HG03139 (cell line): Measurements from ENCODE around the gene IFIT2.
"Not testable (repeated sequence)": the region's sequence is repeated elsewhere in the genome, so short reads cannot be mapped to it uniquely, and the experiment has no call there.

Experiments
- ATAC-seq: cut with Tn5 transposase; IDR thresholded peaks from one replicate; pipeline ENCODE4 v1.9.1; 2021; ENCODE audit not compliant: unreplicated experiment

The IFIT2 gene, protein sequence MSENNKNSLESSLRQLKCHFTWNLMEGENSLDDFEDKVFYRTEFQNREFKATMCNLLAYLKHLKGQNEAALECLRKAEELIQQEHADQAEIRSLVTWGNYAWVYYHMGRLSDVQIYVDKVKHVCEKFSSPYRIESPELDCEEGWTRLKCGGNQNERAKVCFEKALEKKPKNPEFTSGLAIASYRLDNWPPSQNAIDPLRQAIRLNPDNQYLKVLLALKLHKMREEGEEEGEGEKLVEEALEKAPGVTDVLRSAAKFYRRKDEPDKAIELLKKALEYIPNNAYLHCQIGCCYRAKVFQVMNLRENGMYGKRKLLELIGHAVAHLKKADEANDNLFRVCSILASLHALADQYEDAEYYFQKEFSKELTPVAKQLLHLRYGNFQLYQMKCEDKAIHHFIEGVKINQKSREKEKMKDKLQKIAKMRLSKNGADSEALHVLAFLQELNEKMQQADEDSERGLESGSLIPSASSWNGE

DNA sequence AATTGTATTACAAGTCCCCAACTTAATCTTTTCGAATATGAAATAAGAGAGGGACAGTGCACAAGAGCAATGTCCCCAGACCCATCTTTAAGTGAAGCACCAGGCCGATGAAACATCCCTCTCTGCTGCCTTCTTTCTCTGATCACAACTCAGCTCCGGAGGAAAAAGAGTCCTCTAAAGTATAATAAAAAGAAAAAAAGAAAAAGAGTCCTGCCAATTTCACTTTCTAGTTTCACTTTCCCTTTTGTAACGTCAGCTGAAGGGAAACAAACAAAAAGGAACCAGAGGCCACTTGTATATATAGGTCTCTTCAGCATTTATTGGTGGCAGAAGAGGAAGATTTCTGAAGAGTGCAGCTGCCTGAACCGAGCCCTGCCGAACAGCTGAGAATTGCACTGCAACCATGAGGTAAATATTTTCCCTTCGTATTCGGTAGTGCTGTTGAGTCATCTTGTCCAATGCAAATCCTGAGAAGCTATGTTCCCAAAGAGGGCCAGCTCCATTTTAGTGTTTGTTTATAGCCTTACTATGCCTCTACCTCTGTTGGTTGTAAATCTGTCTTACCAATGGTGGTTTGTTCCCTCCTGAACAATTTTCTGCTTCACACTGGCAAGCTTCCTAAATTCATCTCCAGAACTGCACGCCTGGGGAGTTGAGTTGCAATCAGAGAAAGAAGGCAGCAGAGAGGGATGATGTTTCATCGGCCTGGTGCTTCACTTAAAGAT, at the start of gene IFIT2:
IFIT2 (plus strand) TSS at position 326 of the 725 bp plus-strand sequence; CDS start at position 404, 78 bp downstream.
- peak; percentile 66 for ATAC-seq

DNA sequence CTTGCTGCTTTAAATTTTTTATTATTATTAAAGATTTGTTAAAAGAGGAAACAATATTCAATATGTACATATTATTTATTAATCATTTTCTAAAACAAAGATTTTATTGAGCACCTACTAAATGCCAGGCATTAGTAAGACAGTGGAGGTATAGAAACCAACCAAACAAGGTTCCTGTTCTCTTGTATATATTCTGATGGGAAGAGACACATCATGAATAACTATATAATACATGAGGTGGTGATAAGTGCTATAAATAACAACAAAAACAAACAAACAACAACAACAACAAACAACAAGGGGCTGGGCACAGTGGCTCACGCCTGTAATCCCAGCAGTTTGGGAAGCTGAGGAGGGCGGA, 49.6 kb upstream of the IFIT2 start:
- no peak for ATAC-seq

DNA sequence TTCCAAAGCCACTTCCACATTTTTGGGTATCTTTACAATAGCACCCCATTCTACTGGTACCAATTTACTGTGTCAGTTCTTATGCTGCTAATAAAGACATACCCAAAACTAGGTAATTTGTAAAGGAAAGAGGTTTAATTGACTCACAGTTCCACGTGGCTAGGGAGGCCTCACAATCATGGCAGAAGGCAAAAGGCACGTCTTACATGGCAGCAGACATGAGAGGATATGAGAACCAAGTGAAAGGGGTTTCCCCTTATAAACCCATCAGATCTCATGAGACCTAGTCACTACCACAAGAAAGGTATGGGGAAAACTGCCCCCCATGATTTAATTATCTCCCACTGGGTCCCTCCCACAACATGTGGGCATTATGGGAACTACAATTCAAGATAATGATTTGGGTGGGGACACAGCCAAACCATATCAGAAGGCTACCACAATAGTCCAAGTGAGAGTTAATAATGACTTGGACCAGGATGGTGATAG, 46.7 kb upstream of the IFIT2 start:
- not testable (repeated sequence) for ATAC-seq

DNA sequence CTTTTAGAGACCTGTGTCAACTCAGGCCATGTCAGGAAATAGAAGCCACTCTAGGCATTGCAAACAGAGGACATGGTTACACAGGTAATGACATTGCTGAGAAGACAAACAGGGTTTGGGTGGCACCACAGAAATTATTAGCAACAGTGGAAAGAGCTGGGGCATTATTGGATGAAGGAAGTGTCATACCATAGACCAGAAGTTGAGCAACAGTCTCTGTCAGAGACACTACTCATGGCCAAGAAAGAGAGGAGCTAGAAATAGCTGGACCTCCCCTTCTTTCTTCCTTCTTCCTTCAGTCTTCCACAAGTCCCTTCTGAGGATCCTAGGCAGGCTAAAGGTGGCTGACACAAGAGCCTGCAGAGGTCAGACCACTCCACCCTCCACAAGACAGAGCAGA, 46.1 kb upstream of the IFIT2 start:
- ATAC-seq: no peak

DNA sequence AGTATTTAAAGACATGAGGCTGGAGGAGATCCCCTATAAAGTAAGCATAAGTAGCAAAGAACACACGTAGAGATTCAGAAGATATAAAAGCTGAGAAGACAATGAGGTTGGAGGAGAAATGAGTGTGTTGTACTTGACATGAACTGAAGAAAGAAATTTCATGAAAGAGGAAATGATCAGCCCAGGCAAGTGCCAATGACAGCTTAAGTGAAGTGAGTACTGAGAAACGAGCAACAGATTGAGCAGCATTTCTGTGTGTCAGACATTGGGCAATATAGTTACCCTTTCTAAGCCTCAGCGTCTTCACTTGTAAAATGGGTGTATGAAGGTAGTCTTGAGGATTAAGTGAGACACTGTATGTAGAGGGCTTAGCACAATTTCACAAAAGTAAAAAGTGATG, 45.5 kb upstream of the IFIT2 start:
- no peak for ATAC-seq

DNA sequence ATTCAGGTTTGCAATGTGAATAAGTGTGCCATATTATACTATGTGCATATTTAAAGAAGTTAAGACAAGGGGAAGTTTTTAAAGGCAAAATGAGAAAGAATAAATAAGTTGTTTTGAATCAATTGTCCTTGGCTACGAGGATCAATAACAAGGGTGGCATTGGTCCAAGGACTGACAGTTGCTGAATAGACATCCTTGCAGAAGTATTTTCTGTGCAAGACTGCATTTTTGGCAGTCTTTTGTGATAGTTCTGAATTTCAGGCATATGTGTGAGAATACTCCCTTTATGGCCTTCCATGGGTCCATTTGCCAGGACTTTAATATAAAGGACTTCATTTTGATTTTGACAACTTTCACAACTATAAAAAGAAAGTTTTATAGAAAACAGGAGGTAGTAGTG, 44.9 kb upstream of the IFIT2 start:
- no peak for ATAC-seq

DNA sequence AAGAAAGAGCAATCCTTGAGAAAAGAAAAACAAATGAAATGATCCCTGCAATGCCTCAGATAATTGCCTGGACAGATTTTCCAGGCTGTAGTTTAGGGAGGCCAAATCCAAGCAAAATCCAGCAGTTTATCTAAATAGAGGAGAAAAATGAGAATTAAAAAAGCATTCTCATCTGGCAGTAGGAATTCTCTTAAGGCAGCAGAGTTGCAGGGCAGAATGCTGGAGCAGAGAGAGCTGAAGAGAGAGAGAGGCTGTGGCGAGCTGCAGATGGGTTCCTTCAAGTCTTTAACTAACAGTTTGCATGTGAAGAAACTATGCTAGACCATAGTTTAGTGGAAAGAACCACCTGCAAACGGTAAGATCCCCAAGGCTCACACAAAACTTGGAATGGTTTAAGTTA, 44.3 kb upstream of the IFIT2 start:
- no peak for ATAC-seq

DNA sequence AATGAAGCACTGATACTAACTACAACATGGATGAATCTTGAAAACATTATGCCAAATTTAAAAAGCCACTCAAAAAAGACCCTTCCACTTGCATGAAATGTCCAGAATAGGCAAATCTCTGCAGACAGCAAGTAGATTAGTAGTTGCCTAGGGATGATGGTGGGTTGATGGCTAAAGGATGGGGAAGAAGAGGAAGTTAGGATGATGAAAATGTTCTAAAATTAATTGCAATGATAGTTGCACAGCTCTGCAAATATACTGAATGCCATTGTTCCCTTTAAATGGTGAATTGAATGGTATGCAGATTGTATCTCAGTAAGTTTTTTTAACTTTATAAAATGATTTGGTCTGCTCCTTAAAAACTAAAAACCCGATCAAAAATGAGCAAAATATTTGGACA, 43.0 kb upstream of the IFIT2 start:
- ATAC-seq: no peak

DNA sequence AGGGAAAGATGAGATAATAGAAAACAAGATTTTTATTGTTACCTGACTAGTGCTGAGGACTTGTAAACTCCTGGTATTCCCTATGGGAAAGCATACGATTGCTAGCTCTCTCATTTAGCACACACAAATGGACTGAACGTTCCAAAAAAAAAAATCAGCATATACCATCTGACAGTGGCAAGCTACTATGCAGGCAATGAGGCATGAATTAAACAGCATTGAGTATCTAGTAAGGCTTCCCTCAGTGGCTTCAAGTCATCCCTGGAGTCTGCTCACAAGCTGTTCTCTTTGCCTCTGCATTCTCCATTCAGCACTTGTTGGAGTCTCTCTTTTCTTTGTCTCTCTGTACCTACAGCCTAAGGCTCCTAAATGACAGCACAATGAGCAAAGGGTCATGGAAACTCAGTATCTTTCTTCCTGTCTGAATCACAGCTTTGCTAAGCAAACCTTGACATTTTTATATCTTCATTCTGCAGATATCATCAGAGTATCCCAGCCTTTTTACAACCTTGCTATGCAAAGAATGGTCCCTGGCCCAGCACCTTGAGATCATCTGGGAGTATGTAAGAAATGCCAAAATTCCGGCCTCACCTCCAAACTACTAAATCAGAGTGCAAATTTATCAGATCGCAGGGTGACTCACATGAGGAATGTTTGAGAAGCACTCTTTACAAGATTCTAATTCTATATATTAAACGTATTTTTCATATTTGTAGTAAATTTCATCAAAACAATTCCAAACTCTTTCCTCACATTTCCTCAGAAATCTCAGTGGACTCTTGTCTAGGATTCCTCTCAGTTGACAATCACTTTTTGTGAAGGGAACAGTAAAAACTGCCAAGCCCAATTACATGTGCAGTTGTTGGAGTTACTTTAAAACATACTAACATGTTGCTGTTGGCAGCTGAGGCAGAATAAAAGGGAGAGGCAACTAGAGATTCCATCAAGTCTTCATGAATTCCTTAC, 39.5 kb upstream of the IFIT2 start:
- ATAC-seq: no peak

DNA sequence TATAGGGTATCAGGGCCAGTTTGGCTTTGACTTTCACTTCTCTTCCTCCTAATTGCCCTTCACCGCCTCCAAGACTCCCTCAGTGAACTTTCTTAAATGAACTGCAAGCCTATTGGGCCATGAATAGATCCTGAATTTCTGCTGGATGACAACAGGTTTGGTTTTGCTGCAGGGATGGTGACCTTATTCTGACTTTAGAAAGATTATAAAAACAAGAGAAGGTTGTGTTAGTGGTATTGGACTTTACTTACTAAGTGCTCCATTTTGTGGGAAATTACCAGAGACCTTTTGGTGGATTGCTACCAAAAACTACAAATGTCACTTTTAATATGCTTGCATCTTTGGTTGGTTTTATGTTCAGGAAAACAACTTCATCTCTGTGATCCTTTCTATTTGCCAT, 38.8 kb upstream of the IFIT2 start:
- ATAC-seq: no peak

DNA sequence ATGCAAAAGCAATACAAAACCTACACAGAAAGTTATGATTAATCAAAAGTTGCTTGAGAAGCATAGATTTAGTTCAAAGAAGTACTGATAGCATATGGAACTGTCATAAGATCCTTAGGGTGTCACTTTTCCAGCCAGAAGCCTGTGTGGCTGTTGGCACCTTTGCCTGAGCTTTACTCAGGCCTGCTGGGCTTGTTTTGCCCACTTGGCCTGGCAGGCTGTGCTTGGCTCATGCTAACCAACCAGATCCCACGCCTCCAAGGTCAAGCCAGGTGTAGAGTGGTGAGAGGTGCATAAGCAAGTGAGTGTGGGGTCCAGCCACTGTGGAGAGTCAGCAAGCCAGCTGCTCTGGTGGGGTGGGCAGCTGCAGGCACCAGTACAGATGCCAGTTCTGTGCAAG, 38.3 kb upstream of the IFIT2 start:
- no peak for ATAC-seq

DNA sequence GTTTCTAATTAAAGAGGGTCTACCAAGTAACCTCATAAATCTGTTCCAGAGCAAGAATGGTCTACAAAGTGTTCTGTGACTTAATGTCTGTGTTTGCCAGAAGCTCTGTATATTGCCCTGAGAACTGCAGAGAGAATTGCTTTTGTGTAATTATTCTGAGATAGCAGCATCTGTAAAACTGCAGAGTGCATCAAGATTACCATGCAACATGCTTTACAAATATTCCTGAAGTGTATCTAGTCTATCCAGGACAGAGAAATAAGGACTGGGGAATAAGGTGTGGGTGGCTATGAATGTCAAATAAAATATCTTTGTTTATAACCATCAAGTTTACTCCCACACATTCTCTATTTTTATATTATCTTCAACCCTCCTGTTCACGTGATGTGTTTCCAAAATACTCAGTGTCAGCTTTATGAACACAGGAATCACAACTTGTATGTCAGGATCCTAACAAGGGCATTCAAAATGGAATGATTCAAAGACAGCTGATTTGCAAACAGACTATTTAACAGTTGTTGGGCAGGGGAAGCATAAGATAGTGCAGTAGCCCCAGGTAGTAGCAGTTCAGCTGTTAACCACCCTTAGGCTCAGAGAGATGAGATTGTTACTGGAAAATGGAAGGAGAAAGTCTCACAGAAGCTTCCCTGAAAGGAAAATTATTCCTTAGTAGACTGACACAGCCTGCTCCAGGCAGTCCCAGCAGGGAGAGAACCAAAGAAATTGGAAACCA, 35.0 kb upstream of the IFIT2 start:
- no peak for ATAC-seq

DNA sequence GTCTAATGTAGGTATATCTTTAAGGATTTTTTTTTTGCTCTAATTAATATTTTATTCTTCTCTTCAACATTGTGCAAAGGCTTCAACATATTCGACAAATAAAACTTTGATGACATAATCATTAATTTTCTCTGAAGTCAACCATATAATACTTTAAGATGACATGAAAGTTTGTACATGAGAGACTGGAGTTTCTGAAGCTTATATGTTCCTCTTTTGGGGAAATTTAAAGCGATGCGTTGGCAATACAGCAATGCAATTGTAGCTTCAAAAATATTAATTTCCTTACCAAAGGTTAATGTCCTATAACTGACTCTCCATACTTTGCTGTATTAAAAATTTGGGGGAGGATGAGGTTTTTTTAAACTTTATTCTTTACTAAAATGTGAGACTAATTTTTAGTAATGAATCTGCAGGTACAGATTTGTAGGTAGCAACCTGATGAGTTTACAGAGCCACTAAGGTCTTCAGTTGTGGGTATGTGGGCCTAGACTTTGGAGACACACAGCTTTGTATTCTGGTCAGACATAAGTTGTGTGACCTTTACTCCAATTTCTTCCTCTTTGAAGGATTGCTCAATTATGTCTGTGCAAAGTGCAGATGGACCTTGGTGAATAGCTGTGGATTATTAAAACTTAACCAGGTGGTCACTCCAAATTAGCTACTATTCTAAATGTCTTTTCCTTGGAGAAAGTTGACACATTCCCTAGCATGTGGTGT, 32.3 kb upstream of the IFIT2 start:
- no peak for ATAC-seq

DNA sequence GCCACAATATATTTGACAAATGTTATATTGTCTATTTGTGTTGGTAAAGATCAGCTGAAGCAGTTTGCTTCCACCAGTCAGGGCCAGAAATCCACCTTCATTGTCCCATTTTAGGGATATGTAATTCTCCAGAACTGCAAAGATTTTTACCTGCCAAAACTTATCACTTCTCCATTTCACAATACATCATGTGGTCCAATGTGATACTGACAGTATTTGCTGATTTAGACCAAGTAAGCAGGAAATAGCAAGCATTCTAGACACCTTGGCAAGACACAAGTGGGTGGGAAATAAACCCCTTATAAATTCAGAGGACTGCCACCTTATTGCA, 31.7 kb upstream of the IFIT2 start:
- ATAC-seq: no peak

DNA sequence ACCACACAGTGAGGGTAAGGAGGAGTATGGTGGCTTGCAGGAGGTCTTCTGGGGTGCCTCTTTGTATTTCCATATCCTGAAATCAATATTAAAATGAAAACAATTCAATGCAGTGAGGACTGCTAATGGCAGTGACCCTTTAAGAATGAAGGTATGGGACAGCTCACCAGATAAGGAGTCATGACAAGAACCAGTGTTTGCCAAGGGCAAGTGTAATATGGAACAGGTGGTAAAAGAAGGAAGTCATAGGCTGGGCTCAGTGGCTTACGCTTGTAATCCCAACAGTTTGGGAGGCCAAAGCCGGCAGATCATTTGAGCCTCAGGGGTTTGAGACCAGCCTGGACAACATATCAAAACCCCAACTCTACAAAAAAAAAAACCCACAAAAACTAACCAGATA, 30.3 kb upstream of the IFIT2 start:
- no peak for ATAC-seq

DNA sequence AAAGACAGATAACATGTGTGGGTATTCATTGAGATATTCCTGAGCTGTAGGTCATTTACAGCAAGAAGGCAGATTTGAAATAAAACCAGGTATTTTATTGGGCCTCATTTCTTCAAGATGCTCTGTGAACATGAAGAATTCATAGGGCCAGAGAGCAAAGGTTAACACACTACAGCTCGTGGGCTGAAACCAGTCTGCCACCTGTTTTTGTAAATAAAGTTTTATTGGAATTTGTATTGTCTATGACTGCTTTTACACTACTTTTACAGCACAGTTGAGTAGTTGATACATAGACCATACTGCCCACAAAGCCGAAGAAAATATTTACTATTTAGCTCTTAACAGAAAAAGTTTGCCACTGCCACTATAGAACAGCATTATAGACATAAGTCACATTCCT, 28.2 kb upstream of the IFIT2 start:
- no peak for ATAC-seq

DNA sequence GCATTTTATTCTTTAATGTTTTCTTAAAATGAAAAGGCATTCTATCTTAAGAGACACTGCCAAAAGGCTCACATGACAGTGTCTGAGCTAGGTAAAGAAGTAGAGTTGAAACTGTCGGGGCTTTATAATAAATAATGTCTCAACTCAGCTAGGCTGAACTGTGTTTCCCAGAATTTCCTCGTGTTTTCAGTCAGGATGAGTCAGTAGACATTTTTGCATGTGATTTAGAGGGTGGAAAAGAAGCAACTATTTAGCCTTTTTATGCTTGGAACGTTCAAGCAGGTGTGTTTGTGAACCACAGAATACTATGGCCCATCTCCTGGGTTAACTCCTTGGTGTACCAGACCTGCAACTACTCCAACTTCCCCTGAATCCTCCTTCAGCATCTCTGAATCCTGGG, 26.9 kb upstream of the IFIT2 start:
- ATAC-seq: no peak

DNA sequence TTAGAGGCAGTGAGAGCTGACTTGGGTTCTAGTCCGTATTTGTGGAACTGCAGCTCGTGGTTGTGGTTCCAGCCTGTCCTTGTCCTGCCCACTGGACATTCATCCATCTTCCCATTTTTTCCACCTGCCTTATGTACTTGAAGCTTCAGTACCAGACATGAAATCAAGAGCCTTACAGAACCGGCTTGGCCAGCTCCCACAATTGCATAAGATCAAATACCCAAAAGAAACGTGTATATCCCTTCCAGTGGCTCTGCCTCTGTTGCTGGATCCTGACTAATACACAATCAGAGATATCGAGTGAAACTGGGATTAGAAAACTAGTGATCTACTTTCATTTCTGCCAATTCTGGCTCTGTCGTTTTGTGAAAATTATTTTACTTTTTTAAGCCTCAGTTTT, 26.5 kb upstream of the IFIT2 start:
- ATAC-seq: no peak

DNA sequence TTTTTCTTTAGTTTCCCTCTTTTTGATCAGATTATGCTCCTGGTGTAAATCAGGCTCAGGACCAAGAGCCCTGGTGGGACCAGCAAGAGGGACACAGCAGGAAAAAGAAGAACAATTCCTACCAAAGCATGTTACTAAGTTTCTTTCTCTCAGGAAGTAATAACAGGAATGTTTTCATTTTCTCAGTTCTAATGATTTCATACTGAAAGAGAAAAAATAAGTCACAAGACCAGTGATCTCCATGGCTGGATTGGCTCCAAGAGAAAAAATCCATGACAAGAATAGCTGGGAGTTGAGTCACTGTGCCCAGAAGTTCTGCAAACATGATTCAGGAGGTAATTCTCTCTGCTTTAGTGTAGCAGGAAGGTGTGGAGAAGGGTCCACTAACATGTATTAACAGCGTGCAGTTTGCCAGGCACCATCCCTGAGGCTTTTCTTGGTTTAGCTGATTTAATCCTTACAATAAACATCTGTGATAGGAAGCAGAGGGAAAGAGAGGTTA, 23.8 kb upstream of the IFIT2 start:
- ATAC-seq: no peak

DNA sequence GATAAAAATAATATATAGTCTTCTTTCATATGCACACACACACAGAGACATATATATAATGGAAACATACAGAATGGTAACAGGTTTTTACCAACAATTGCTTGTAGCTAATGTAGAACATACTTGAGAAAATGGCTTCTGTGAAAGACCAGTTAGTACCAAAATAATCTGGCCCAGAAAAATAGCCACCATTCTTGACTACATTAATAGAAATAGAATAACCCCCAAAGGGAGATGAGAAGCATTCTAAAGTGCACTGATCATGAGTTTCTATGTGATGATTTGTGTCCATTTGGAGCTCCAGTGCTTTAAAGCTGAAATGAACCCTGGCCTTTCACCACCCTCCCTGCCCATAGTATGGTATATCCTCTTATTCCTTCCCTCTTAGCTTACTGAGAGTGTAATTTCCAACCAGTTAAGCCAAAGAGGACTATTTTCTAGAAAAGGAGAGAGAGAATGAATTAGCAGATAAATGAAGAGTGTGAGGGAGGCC, 22.9 kb upstream of the IFIT2 start:
- ATAC-seq: no peak
